Esophagus squamous epithelium (tissue), 4 donors: ENCODE measurements around the gene TFG.

Source experiments
- POLR2A ChIP-seq, 4 donors: fragments of 450-650 bp; IDR thresholded peaks; one replicate each; pipeline ENCODE4 v1.6.1; 2017; ENCODE audit warnings: antibody characterized with exemption in 4 of 4, mild to moderate bottlenecking in 4 of 4, moderate library complexity in 3 of 4
- TF ChIP-seq, protein P1 (sequence below), 6 experiments: fragments of 450-650 bp in 4 of 6; fragments of 200-600 bp in 2 of 6; sonication (generic) in 2 of 6; IDR thresholded peaks; one replicate each; pipeline ENCODE4 v1.5.1; 2016 to 2019; ENCODE audit warnings: antibody characterized with exemption in 6 of 6, mild to moderate bottlenecking in 4 of 6, moderate library complexity in 4 of 6

DNA sequence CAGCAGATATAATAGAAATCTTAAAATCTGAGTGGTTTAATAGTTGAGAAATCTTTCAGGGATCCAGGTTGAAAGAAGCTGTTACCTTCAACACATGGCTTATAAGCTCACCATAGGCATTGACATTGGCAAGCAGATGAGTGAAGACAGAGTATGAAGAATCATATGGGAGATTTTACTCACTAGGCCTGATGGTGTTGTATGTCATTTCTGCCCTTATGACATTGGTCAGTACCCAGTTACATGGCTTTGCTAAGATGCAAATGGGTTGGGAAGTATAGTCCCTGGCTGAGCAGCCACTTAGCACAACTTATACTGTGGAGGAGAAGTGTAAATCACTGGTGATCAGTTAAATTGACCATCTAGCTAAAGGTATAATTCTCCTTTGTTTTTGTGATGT is 5.9 kb downstream of the TFG start:
- TF ChIP-seq, protein P1, sequence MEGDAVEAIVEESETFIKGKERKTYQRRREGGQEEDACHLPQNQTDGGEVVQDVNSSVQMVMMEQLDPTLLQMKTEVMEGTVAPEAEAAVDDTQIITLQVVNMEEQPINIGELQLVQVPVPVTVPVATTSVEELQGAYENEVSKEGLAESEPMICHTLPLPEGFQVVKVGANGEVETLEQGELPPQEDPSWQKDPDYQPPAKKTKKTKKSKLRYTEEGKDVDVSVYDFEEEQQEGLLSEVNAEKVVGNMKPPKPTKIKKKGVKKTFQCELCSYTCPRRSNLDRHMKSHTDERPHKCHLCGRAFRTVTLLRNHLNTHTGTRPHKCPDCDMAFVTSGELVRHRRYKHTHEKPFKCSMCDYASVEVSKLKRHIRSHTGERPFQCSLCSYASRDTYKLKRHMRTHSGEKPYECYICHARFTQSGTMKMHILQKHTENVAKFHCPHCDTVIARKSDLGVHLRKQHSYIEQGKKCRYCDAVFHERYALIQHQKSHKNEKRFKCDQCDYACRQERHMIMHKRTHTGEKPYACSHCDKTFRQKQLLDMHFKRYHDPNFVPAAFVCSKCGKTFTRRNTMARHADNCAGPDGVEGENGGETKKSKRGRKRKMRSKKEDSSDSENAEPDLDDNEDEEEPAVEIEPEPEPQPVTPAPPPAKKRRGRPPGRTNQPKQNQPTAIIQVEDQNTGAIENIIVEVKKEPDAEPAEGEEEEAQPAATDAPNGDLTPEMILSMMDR (IDR thresholded peaks at IDR 0.05) = no peak
- no peak for TF ChIP-seq POLR2A (IDR thresholded peaks at IDR 0.05)
